Measurements from ENCODE around the gene ABHD15. TPM values are rescaled to one million over a fixed set of nuclear protein-coding genes. Genes with fewer than 3 reads are reported as not detected.
A peak's percentile ranks its signal among the peaks of the same experiment; 100 is the strongest.

ABHD15 gene
- 0.29 TPM for polyA plus RNA-seq (2013, experiment 1 of 2)
- polyA plus RNA-seq (2013, experiment 2 of 2): 0.29 TPM

- H3K9ac ChIP-seq (ENCODE audit: low read length): peak within 1 kb of the TSS; percentile 88
- no peak within 1 kb of the TSS for H2BK120ac ChIP-seq (ENCODE audit: low read depth, low read length)
- H2AK5ac ChIP-seq (ENCODE audit: low read length): no peak within 1 kb of the TSS
- peaks cover 6% of the 10 kb centered on the region for H3K27me3 ChIP-seq (ENCODE audit: insufficient read depth, low read length, poor library complexity)
- no peak within 1 kb of the TSS for H3K27ac ChIP-seq (ENCODE audit: low read depth, low read length)
- H3K4me3 ChIP-seq (ENCODE audit: low read length): peak within 1 kb of the TSS; percentile 44
- H4K8ac ChIP-seq (ENCODE audit: low read depth, low read length): no peak within 1 kb of the TSS
- peak within 1 kb of the TSS; percentile 20 for H3K18ac ChIP-seq (ENCODE audit: low read length)
- WGBS (ENCODE audit: extremely low coverage, insufficient coverage, low lambda C conversion rate): no CpG with 5 or more reads among the region's 94 CpGs
- H3K36me3 ChIP-seq (ENCODE audit: control insufficient read depth, insufficient read depth, low read length): no peaks in the 10 kb centered on the region
- H3K4me2 ChIP-seq (ENCODE audit: low read length): peak within 1 kb of the TSS; percentile 97
- peak; percentile 47 for DNase-seq
- no peak within 1 kb of the TSS for H2BK15ac ChIP-seq (replicated peaks; ENCODE audit: low read depth)
- H3K56ac ChIP-seq (ENCODE audit: low read length): peak within 1 kb of the TSS; percentile 74
- peak within 1 kb of the TSS; percentile 66 for H3K23ac ChIP-seq (ENCODE audit: low read length)
- H3K79me2 ChIP-seq (ENCODE audit: control insufficient read depth, insufficient read depth, low read length): no peaks in the 10 kb centered on the region
- peaks cover 4% of the 10 kb centered on the region for H3K4me1 ChIP-seq (ENCODE audit: control insufficient read depth, low read depth, low read length)
- no peak within 1 kb of the TSS for H4K5ac ChIP-seq (ENCODE audit: low read length)
- no peak within 1 kb of the TSS for H3K4ac ChIP-seq (ENCODE audit: low read depth, low read length)
- H3K79me1 ChIP-seq (ENCODE audit: low read length): no peaks in the 10 kb centered on the region
- no peak within 1 kb of the TSS for H2BK5ac ChIP-seq (ENCODE audit: low read length)
Measured at GRCh38 chr17:29566473-29567303, at the start of gene ABHD15. TSS of gene ABHD15 (minus strand) at chr17:29567037. CDS start at chr17:29566966, 71 bp downstream.

GRCh38 chr17:29615492-29616299 is 48.9 kb upstream of the ABHD15 start:
- peak overlapping the region; percentile 55 for H3K9ac ChIP-seq (ENCODE audit: low read length)

GRCh38 chr17:29615048-29615385 is 48.2 kb upstream of the ABHD15 start:
- no peak overlapping the region for H3K27ac ChIP-seq (ENCODE audit: low read depth, low read length)
- peak overlapping the region; percentile 55 for H3K9ac ChIP-seq (ENCODE audit: low read length)
- no peak overlapping the region for H3K4ac ChIP-seq (ENCODE audit: low read depth, low read length)
- H4K8ac ChIP-seq (ENCODE audit: low read depth, low read length): no peak overlapping the region
- no peak overlapping the region for H3K23ac ChIP-seq (ENCODE audit: low read length)
- H2AK5ac ChIP-seq (ENCODE audit: low read length): no peak overlapping the region
- H4K5ac ChIP-seq (ENCODE audit: low read length): no peak overlapping the region
- peaks cover 8% of the 10 kb centered on the region for H3K27me3 ChIP-seq (ENCODE audit: insufficient read depth, low read length, poor library complexity)
- H3K79me2 ChIP-seq (ENCODE audit: control insufficient read depth, insufficient read depth, low read length): no peaks in the 10 kb centered on the region
- H3K79me1 ChIP-seq (ENCODE audit: low read length): no peaks in the 10 kb centered on the region
- no peak overlapping the region for H2BK15ac ChIP-seq (replicated peaks; ENCODE audit: low read depth)
- no peak overlapping the region for H3K18ac ChIP-seq (ENCODE audit: low read length)
- H3K4me1 ChIP-seq (ENCODE audit: control insufficient read depth, low read depth, low read length): no peaks in the 10 kb centered on the region
- peak overlapping the region; percentile 54 for H3K56ac ChIP-seq (ENCODE audit: low read length)
- H3K4me3 ChIP-seq (ENCODE audit: low read length): no peak overlapping the region
- no peaks in the 10 kb centered on the region for H3K36me3 ChIP-seq (ENCODE audit: control insufficient read depth, insufficient read depth, low read length)
- no CpG with 5 or more reads among the region's 15 CpGs for WGBS (ENCODE audit: extremely low coverage, insufficient coverage, low lambda C conversion rate)
- no peak overlapping the region for H2BK5ac ChIP-seq (ENCODE audit: low read length)
- no peak overlapping the region for H2BK120ac ChIP-seq (ENCODE audit: low read depth, low read length)
- peak overlapping the region; percentile 57 for H3K4me2 ChIP-seq (ENCODE audit: low read length)
- no peak for DNase-seq

More at GRCh38 chr17:29615492-29616299, 48.9 kb upstream of the ABHD15 start:
- no peaks in the 10 kb centered on the region for H3K4me1 ChIP-seq (ENCODE audit: control insufficient read depth, low read depth, low read length)
- peaks cover 8% of the 10 kb centered on the region for H3K27me3 ChIP-seq (ENCODE audit: insufficient read depth, low read length, poor library complexity)
- peak overlapping the region; percentile 87 for H3K4me2 ChIP-seq (ENCODE audit: low read length)
- DNase-seq: peak; percentile 89
- no peak overlapping the region for H3K4ac ChIP-seq (ENCODE audit: low read depth, low read length)
- H3K27ac ChIP-seq (ENCODE audit: low read depth, low read length): no peak overlapping the region
- no peaks in the 10 kb centered on the region for H3K79me2 ChIP-seq (ENCODE audit: control insufficient read depth, insufficient read depth, low read length)
- H3K4me3 ChIP-seq (ENCODE audit: low read length): peak overlapping the region; percentile 23
- H3K36me3 ChIP-seq (ENCODE audit: control insufficient read depth, insufficient read depth, low read length): no peaks in the 10 kb centered on the region
- no peak overlapping the region for H2BK120ac ChIP-seq (ENCODE audit: low read depth, low read length)
- H3K56ac ChIP-seq (ENCODE audit: low read length): peak overlapping the region; percentile 73
- H3K18ac ChIP-seq (ENCODE audit: low read length): no peak overlapping the region
- H4K8ac ChIP-seq (ENCODE audit: low read depth, low read length): no peak overlapping the region
- no peak overlapping the region for H2AK5ac ChIP-seq (ENCODE audit: low read length)
- no CpG with 5 or more reads among the region's 74 CpGs for WGBS (ENCODE audit: extremely low coverage, insufficient coverage, low lambda C conversion rate)
- H2BK5ac ChIP-seq (ENCODE audit: low read length): no peak overlapping the region
- no peak overlapping the region for H4K5ac ChIP-seq (ENCODE audit: low read length)
- no peaks in the 10 kb centered on the region for H3K79me1 ChIP-seq (ENCODE audit: low read length)
- H3K23ac ChIP-seq (ENCODE audit: low read length): peak overlapping the region; percentile 30
- H2BK15ac ChIP-seq (replicated peaks; ENCODE audit: low read depth): no peak overlapping the region

GRCh38 chr17:29614349-29615047 is 47.7 kb upstream of the ABHD15 start:
- Histone ChIP-seq H2AK5ac (ENCODE audit: low read length) (no peak overlapping the region), H3K23ac (ENCODE audit: low read length) (no peak overlapping the region), H2BK5ac (ENCODE audit: low read length) (no peak overlapping the region), H3K4ac (ENCODE audit: low read depth, low read length) (no peak overlapping the region), H3K4me3 (ENCODE audit: low read length) (no peak overlapping the region), H3K9ac (ENCODE audit: low read length) (no peak overlapping the region), H3K18ac (ENCODE audit: low read length) (no peak overlapping the region), H3K4me1 (ENCODE audit: control insufficient read depth, low read depth, low read length) (no peaks in the 10 kb centered on the region), H3K79me1 (ENCODE audit: low read length) (no peaks in the 10 kb centered on the region), H3K79me2 (ENCODE audit: control insufficient read depth, insufficient read depth, low read length) (no peaks in the 10 kb centered on the region), H3K4me2 (ENCODE audit: low read length) (no peak overlapping the region), H2BK15ac (replicated peaks; ENCODE audit: low read depth) (no peak overlapping the region), H3K36me3 (ENCODE audit: control insufficient read depth, insufficient read depth, low read length) (no peaks in the 10 kb centered on the region), H4K8ac (ENCODE audit: low read depth, low read length) (no peak overlapping the region), H4K5ac (ENCODE audit: low read length) (no peak overlapping the region), H2BK120ac (ENCODE audit: low read depth, low read length) (no peak overlapping the region), H3K27ac (ENCODE audit: low read depth, low read length) (no peak overlapping the region), H3K27me3 (ENCODE audit: insufficient read depth, low read length, poor library complexity) (peaks cover 8% of the 10 kb centered on the region), H3K56ac (ENCODE audit: low read length) (no peak overlapping the region)
- no peak for DNase-seq
- WGBS (ENCODE audit: extremely low coverage, insufficient coverage, low lambda C conversion rate): no CpG with 5 or more reads among the region's 16 CpGs

- Histone ChIP-seq H3K4me3 (ENCODE audit: low read length) (no peak overlapping the region), H3K23ac (ENCODE audit: low read length) (no peak overlapping the region), H3K27ac (ENCODE audit: low read depth, low read length) (no peak overlapping the region), H2BK5ac (ENCODE audit: low read length) (no peak overlapping the region), H3K36me3 (ENCODE audit: control insufficient read depth, insufficient read depth, low read length) (no peaks in the 10 kb centered on the region), H3K4ac (ENCODE audit: low read depth, low read length) (no peak overlapping the region), H3K9ac (ENCODE audit: low read length) (peak overlapping the region; percentile 19), H3K56ac (ENCODE audit: low read length) (peak overlapping the region; percentile 47), H3K18ac (ENCODE audit: low read length) (no peak overlapping the region), H3K27me3 (ENCODE audit: insufficient read depth, low read length, poor library complexity) (peaks cover 8% of the 10 kb centered on the region), H3K79me2 (ENCODE audit: control insufficient read depth, insufficient read depth, low read length) (no peaks in the 10 kb centered on the region), H2BK15ac (replicated peaks; ENCODE audit: low read depth) (no peak overlapping the region), H2AK5ac (ENCODE audit: low read length) (no peak overlapping the region), H3K79me1 (ENCODE audit: low read length) (no peaks in the 10 kb centered on the region), H4K5ac (ENCODE audit: low read length) (no peak overlapping the region), H2BK120ac (ENCODE audit: low read depth, low read length) (no peak overlapping the region), H3K4me2 (ENCODE audit: low read length) (peak overlapping the region; percentile 8), H4K8ac (ENCODE audit: low read depth, low read length) (no peak overlapping the region), H3K4me1 (ENCODE audit: control insufficient read depth, low read depth, low read length) (no peaks in the 10 kb centered on the region)
- WGBS (ENCODE audit: extremely low coverage, insufficient coverage, low lambda C conversion rate): no CpG with 5 or more reads among the region's 13 CpGs
- DNase-seq: no peak
Measured at GRCh38 chr17:29613856-29614255, 47.0 kb upstream of the ABHD15 start.
